PC-3 (cell line): Measurements from ENCODE around the gene CMTM7.

Experiments used
- CTCF ChIP-seq: fragments of 300-600 bp; sonication (generic); conservative IDR thresholded peaks from 2 replicates; pipeline ENCODE4 v1.5.1; 2017; ENCODE audit warnings: antibody characterized with exemption, low read depth, mild to moderate bottlenecking, low read length
- EZH2 ChIP-seq: fragments of 300-600 bp; sonication (generic); IDR thresholded peaks from one replicate; pipeline ENCODE4 v1.6.1; 2017; ENCODE audit warnings: antibody characterized with exemption, mild to moderate bottlenecking, low read length; ENCODE audit not compliant: unreplicated experiment

- no peak for TF ChIP-seq CTCF
- TF ChIP-seq EZH2: no peak
These were observed 45.1 kb downstream of the CMTM7 start for GRCh38 chr3:32436816-32437189.
